GM18517 (cell line): Measurements from ENCODE around the gene PTPN22.

ENCODE experiments used
- ATAC-seq: cut with Tn5 transposase; IDR thresholded peaks from one replicate; pipeline ENCODE4 v1.9.1; 2021; ENCODE audit warnings: mild to moderate bottlenecking, moderate library complexity; ENCODE audit not compliant: unreplicated experiment

The PTPN22 gene

DNA sequence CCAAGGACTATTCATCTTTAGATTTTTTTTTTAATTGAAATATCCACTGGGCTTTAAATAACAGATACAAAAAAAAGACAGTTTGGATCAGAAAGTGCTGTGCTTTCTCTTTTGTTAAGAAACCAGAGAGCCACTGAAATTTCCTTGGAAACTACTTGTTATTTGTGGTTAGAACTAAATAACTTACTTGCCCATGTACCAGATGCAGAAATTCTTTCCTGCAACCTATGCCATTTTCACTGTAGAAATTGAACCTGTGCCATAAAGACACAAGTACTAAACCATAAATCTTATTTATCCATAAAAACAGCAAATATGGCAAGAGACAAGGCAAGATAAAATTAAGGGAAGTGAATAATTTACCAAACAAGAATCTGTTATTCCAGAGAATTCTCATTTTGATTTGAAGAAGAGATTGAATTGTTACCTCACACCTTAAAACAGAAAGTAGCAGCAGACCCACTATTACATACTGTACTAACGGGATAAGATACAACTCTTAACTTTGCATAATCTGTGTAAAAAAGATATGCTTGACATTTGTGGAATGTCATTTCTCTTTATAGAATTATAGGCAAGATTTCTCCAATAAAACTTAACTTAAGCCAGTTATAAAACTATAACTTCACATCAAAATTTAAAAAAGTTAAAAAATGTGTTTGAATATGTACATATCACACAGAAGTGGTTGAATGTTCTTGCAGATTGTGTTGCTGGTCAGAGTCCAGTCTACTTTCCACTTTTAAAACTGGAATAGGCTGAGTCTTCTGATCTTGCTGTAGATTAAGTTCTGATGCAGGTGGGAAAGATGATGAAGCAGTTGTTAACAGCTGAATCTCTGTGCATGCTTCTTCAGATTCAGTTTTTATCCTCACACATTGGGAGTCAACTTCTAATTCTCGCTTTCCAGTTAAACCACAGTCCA lies 105.9 kb downstream of the PTPN22 start:
- ATAC-seq: no peak
